A204.1 (cell line): Measurements from ENCODE around the gene BTN1A1.
"Not testable (repeated sequence)": the region's sequence is repeated elsewhere in the genome, so short reads cannot be mapped to it uniquely, and the experiment has no call there.

Experiments used
- FAIRE-seq: peaks from 2 replicates; lab custom pipeline; 2012; peaks lifted over from hg19 to GRCh38; lab: Jason Lieb, UNC

Gene BTN1A1

DNA sequence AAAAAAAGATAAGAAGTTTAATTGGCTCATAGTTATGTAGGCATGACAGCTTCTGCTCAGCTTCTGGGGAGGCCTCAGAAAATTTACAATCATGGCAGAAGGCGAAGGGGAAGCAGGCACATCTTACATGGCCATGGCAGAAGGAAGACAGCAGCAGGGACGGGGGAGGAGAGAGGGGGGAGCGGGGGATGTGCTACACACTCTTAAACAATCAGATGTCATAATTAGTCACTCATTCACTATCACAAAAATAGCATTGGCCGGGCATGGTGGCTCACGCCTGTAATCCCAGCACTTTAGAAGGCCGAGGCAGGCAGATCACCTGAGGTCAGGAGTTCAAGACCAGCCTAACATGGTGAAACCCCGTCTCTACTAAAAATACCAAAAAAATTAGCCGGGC, 10.9 kb downstream of the BTN1A1 start:
- FAIRE-seq: not testable (repeated sequence)

DNA sequence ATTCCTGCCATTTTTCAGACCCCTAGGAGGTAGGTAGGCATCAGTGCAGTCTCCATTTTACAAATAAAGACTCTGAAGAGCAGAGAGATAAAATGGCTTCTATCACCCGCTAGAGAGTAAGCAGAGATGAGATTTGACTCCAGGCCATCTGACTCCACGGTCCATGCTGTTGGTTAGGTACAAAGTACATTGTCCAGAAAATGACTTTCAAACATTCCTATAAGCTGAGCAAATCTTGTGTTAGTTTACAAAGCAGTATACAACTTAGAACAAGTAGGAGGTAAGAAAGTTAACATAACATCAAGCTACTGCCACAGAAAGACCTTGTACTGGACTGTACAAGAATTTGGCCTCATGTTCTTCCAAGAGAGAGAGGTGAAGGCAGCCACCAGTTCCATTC, 14.9 kb downstream of the BTN1A1 start:
- no peak for FAIRE-seq

DNA sequence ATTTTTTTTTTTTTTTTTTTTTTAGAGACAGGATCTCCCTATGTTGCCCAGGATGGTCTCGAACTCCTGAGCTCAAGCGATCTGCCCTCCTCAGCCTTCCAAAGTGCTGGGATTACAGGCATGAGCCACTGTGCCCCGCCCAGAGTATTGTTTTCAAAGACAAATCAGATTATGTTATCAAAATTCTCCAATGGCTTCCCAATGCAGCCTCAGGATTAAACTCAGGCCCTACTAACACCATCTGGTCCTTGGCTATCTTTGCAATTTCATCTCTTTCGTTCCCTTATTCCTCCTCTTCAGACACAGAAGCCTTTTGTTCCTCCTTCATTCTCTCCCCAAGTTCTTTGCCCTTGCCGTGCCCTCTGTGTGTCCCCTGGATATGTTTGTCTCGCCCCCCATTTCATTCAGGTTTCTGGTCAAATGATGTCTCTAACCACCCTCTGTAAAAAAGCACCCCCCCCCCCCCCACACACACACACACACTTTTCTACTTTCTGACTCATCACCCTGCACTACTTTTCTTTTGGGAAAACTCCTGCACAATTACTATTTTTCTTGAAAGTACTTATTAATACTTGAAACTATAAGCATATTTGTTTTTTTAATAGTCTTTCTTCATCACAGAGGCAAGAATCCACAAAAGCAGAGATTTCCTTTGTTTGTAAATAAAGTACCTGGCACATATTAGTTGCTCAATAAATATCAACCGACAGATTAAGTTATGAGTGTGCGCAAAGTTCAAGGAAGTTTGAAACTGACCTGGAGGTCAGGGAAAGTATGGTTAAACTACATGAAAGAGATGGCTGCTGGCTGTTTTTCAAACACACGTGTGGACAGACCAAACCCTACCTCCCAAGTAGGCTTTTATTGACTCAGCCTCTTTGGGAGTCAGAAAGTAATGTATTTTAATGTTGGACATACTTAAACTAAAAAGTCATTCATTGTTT, 16.7 kb downstream of the BTN1A1 start:
- FAIRE-seq: no peak

DNA sequence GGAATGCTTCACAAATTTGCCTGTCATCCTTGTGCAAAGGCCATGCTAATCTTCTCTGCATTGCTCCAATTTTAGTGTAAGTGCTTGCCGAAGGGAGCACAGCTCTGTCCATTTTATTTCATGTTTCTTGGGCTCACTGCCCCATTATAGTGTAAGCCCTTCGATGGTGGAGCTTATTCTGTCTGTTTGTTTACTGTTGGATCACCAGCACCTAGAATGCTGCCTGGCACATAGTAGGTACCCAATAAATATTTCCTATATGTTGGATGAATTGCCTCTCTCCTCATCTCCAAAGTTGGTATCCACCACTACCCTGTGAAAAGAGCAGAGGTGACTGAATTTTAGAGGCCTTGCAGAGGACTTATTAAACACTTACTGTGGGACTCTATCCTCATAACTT, 19.3 kb downstream of the BTN1A1 start:
- FAIRE-seq: no peak

DNA sequence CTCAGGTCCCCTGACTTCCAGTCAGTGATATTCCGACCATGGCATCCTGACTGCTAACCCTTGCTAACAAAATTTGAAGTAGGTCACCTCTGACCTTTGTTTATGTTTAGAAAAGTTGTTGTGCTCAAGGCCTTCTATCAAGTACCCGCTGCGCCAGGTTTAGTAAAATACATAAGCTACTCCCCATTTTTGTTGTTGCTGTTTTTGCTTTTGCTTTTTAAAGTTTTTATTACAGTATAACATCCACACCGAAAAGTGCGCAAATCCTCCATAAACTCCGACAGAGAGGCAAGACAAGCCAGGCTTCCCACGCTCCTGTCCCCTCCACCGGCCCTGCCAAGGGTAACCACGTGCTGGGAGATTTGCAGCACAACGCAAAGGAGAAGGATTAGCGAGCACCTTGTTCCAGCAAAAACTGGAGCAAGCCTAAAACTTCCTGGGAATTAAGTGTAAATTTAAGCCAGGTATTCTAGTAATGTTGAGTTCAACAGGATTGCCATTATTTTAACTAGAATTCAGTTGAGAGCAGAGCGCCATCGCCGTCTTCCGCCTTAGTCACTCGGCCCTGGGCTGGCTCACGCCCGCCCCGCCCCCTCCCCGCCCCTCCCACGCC, 20.2 kb downstream of the BTN1A1 start:
- FAIRE-seq: no peak

DNA sequence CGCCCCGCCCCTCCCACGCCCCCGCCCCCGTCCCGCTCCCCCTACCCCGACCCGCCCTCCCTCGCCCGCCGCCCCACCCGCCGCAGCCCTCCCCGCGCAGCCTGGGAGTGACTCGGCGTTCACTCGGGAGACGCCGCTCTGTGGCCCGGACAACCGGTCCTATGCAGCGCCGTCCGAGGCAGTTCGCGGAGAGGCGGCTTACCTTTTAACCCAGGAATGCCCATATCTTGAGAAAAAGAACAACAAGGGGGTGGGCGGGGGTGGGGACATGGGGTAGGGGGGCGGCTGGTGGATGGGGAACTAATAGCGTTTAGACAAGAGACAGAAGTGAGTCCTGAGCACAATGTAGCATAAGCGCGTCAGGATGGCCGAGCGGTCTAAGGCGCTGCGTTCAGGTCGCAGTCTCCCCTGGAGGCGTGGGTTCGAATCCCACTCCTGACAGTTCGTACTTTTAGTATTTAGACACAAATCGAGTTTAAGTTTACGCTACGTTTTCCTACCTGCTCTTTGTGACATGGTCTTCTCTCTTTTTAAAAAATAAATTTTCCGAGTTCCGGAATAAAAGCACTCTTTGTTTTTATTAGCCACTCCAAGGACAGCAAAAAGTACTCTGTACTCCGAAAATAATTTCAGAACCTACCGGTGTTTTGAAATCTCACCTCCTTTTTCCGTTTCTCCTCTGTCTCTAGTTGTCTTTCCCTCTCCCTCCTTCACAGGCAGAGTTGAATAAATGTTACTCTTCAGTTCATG, 20.9 kb downstream of the BTN1A1 start:
- no peak for FAIRE-seq

DNA sequence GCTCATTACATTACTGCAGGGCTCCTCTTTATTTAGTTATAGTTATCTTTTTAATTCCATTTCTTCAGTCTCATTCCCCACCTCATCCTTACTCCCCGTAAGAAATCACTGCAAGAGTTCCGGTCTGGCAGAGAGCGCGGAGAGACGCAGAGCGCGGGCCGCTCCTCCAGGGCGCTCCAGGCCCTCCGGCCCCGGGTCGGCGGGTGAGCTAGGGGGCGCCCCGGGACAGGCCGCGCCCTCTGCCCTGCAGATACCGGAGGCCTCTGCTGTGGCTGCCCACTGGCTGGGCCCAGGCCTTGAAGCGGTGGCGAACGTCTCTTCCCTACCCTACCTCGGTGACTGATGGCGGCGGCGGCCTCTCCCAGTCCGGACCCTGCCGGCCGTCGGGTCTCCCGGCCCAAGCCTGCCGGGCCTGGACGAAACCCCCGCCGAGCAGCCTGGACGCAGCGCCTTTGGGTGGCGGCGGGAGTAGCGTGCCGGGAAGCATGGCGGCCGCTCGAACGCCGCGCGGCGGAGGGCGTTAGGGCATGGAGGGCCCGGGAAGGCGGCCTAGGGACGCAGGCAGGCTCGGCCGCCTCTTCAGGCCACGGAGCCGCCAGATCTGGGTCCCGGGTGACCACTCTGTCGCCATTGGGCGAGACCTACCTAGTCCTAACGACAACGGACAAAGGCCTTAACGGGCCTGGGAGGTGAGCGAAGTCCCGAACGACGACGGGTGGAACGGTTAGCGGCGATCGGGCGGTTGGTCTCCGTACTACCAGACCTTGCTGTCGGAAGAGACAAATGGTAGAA, 21.7 kb downstream of the BTN1A1 start:
- no peak for FAIRE-seq

DNA sequence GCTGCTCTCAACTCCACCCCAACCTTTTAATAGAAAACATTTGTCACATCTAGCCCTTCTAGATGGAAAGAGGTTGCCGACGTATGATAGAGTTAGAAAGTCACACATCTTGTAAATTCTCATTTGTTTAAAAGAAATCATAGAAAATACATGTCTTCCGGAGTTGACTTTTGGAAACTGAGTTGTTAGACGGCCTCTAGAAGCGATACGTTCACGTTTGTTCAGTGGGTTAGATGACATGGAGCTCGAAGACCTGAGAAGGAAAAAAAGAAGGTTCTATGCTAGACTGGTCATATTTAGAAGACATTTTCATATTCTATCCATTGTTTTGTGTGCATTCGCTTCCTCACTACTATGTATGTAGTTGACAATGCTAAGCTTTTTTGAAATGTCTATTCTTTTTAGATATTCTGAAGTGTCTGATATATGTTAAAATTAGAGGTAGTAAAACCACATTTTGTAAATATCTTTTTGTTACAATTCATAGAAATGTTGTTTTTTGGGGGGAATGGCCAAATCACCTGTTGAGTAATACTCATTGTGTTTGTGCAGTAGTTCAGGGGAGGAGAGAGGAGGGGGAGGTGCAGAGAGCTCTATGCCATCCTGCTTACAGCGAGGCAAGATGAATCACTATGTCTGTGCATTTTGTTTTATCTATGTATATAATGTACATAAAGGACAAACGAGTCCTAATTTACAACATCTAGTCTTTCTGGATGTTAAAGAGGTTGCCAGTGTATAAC, 22.6 kb downstream of the BTN1A1 start:
- not testable (repeated sequence) for FAIRE-seq

DNA sequence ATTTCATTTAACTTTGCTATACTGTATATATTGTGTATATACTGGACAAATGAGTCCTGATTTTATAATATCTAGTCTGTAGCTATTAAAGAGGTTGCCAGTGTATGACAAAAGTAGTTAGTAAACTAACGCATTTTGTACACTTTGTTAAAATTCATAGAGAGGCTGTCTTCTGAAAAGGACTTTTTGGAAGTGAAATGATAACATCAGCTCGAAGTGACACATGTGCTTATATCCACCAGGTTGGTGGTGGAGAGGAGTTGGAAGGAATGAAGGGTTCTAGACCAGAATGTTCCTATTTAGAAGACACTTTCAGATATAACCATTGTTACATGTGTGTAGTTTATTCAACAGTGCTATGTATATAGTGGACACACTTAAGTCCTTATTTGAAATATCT, 24.2 kb downstream of the BTN1A1 start:
- FAIRE-seq: not testable (repeated sequence)

DNA sequence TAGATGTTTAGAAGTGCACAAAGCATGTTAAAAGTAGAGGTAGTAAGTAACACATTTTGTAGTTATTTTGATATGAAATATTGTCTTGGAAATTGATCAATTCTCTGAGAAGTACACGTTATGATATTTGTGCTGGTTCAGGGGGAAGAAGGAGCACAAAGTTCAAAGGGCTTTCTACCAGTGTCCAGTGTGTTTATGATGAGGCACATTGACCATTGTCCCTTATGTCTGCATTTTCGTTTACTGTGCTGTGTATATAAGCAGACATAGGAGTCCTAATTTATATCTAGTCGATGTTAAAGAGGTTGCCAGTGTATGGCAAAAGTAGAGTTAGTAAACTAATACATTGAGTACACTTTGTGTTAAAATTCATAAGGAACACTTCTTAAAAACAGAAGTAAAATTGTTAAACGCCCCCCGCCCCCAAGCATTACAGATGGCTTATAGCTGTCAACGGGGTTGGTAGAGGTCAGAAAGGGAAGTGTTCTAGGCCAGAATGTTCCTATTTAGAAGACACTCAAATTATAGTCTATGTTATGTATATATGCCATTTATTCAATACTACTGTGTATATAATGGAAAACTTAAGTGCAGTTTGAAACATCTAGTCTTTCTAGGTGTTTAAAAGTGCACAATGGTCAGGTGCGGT, 24.7 kb downstream of the BTN1A1 start:
- no peak for FAIRE-seq

DNA sequence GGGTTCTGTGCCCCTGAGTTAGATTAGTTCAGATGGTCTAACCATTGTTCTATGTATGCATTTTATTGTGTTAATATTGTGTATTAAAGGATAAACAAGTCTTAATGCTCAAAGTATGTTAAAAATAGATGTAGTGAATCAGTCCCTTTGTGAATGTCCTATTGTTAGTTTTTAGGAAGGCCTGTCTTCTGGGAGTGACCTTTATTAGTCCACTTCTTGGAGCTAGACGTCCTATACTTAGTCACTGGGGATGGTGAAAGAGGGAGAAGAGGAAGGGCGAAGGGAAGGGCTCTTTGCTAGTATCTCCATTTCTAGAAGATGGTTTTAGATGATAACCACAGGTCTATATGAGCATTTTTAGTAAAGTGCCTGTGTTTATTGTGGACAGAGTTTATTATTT, 25.7 kb downstream of the BTN1A1 start:
- FAIRE-seq: no peak

DNA sequence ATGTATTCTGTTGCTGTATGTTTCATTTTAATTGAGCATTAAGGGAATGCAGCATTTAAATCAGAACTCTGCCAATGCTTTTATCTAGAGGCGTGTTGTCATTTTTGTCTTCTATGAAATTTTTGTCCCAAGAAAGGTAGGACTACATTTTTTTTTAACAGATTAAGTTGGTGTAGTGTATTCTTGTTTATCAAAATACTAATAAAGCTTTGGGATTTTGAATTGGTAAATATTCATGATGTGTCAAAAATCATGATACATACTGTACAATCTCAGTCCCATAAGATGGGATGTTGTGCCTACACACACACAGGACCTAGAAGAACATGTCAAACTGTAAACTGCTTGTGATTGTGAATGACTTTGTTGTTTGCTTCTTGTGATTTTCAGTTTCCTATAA, 26.8 kb downstream of the BTN1A1 start:
- FAIRE-seq: no peak

DNA sequence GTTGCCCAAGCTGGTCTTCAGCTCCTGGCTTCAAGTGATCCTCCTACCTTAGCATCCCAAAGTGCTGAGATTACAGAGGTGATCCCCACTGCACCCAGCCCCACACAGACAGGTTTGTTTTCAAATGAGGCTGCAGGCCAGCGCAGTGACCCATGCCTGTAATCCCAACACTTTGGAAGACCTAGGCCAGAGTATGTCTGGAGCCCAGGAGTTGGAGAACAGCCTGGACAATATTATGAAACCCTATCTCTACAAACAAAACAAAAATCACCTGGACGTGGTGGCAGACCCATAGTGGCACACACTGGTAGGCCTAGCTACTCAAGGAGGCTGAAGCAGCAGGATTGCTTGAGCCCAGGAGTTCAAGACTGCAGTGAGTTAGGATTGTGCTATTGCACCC, 30.1 kb downstream of the BTN1A1 start:
- FAIRE-seq: no peak

DNA sequence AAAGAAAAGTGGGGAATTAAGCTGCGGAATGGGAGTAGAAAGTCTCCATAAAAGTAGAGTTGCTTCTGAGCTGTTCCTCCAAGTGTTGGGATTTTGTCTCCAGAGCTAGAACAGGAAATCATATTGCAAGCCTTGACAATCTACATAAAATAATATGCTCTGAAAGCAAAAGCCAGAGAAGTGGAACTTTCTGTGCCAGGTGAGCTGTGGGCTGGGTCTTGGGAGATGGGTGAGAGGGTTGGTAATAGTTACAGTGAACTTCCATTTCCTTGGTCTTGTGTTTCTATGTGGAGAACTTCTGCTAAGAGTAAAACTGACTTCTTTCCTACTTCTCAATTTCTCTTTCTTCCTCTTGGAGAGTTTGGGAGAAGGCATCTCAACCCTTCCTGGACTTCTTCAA, 31.8 kb downstream of the BTN1A1 start:
- no peak for FAIRE-seq

DNA sequence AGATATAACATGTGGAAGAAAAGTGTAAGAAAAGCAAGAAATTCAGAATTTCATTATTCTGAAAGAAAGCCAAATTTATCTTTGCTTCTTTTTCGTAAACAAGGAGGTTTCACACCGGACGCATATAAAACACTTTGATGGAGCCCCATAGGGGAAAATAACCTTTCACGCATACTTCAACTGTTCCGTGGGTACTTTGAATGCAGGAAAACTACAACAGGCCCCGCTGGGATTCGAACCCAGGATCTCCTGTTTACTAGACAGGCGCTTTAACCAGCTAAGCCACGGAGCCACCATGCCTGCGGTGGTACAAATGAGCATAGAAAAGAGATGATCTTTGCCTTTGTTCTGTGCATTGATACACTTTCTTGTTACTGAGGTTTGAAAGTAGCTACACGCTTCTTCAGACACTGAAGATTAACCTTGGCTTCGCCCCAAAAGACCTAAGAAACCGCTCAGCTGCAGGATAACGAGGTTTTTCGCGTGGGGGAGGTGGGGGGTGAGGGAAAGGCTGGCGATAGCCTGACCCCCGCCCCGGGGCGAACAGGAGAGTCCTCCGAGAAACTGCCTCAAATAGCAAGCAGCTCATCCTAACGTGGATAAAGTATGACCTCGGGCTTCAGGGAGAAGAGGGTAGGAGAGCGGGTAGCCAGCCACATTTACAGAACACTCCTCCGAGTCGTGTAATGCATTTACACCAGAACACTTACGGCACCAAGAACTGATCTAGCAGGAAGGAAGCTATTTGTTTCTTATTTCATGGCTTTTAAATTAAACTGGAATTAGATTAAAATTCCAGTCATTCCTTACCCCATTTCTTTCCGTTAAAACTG, 32.8 kb downstream of the BTN1A1 start:
- FAIRE-seq: peak; percentile 55

DNA sequence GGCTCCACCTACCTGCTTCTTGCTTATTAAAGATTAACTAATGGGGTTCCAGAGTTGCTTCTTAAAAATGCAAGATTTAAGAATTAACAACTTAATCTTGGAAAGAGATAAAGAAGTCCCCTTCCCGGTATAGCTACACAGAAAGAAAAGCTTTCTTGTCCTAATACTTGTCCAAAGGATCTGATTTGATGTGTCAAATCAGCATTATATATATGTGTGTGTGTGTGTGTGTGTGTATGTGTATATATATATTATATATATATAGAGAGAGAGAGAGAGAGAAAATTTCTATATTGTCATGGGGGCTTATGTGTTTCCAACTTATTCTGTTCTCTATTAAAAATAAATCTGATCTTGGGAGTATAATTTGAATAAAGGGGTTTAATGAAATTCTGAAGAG, 33.4 kb downstream of the BTN1A1 start:
- peak; percentile 64 for FAIRE-seq

DNA sequence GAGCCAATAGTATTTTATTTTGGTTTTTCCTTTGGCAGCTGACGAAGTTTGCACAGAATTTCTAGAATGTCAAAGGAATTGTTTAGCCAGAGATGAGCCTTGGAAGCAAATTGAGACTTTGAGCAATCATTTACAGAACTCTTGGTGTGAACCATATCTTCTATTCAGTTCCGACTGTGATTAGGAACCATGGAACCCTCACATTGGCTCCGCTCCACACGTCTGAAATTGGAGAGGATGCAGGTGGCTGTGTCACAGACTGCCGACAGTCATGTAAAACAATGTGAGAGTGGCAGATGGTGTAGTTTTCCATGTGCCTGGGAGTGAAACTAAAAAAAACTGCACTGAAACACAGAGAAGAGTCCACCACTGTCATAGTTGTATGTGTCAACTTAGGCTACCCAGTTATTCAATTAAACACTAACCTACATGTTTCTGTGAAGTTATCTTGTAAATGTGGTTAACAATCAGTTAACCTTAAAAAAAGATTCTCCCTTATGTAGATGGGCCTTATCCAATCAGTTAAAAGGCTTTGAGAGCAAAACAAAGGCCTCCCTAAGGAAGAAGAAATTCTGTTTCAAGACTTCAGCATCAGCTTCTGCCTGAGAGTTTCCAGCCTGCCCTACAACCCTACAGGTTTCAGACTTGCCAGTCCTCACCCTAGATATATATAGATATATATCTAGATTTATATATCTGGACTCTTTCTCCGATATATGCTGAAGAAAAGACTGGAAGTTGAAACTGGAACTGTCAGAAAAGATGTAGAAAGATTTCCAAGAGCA, 34.8 kb downstream of the BTN1A1 start:
- no peak for FAIRE-seq

DNA sequence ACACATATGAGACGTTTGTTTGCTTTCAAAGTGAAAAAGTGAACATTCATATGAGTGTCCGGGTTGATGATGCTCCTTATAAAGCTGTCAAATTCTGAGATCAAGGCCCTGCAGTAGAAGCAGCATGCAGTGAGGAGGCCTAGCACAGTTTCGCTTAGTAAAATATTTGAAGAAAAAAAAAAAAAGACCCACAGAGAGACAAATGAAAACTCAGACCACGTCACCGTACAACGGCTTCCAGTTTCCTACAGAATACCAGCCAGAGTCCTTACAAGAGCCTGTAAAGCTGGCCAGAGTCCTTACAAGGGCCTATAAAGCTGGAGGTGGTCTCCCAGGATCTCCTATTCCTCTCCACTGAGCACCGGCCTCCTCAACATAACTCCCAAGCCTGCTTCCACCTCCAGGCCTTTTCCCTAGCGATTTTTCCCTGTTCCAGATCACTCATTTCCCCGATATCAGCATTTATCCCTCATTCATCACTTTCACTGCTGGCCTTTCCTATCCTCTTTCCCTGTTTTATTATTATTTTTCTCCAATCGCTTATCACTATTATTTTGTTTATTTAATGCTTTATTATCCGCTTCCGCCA, 36.6 kb downstream of the BTN1A1 start:
- peak; percentile 74 for FAIRE-seq
